Effector memory CD8-positive, alpha-beta T cell (primary cell): ENCODE measurements around the gene PIK3C3.
"Not testable (repeated sequence)": the region's sequence is repeated elsewhere in the genome, so short reads cannot be mapped to it uniquely, and the experiment has no call there.

ENCODE experiments used
- ATAC-seq: fragments of 150-1000 bp; cut with Tn5 transposase; replicated peaks from 2 replicates; pipeline ENCODE4 v1.10.0; 2021; ENCODE audit warnings: mild to moderate bottlenecking, moderate library complexity
- DNase-seq, 3 experiments: peaks; one replicate each; pipeline ENCODE4 v3.0.0; 2021
- H3K27ac Mint-ChIP-seq, 2 donors: one replicate each; pipeline ENCODE4 v1.8.0; 2022; ENCODE audit warnings: mild to moderate bottlenecking in 2 of 2, mixed read lengths in 2 of 2, moderate library complexity in 2 of 2
- H3K27me3 Mint-ChIP-seq, 2 donors: one replicate each; pipeline ENCODE4 v1.8.0; 2022; ENCODE audit warnings: mixed read lengths in 2 of 2
- H3K36me3 Mint-ChIP-seq: one replicate; pipeline ENCODE4 v1.8.0; 2022; ENCODE audit warnings: mild to moderate bottlenecking, moderate library complexity, mixed read lengths; ENCODE audit not compliant: insufficient read depth
- H3K4me1 Mint-ChIP-seq, 2 donors: one replicate each; pipeline ENCODE4 v1.8.0; 2022; ENCODE audit warnings: low read depth in 2 of 2, mixed read lengths in 2 of 2
- H3K4me3 Mint-ChIP-seq, 2 donors: one replicate each; pipeline ENCODE4 v1.8.0; 2022; ENCODE audit warnings: mild to moderate bottlenecking in 2 of 2, mixed read lengths in 2 of 2, moderate library complexity in 2 of 2
- H3K9me3 Mint-ChIP-seq, 2 donors: one replicate each; pipeline ENCODE4 v1.8.0; 2022; ENCODE audit warnings: mixed read lengths in 2 of 2

The PIK3C3 gene

DNA sequence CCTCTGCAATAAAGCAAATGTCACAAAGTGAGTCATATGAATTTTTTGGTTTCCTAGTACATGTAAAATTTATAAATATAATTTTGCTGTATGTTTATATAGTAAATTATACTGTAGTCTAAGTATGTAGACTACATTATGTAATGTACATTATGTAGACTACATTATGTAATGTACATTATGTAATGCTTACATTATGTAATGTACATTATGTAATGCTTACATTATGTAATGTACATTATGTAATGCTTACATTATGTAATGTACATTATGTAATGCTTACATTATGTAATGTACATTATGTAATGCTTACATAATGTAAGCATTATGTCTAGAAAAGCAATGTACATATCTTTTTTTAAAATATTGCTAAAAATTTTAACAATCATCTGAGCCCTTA, 54.4 kb downstream of the PIK3C3 start:
- not testable (repeated sequence) for H3K27me3 Mint-ChIP-seq

DNA sequence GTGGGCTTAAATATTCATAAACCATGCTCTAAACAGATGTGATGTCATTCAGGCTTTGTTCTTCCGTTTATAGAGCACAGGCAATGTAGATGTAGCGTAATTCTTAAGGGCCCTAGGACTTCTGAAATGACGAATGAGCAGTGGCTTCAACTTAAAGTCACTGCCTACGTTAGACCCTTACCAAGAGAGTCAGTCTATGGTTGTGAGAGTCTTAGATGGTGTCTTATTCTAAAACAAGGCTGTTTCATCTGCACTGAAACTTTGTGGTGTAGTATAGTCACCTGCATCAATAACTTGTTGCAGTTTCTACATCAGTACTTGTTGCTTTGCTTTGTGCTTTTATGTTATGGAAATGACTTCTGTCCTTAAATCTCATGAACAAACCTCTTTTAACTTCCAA, 56.0 kb downstream of the PIK3C3 start:
- Mint-ChIP-seq H3K36me3 (peaks cover 35% of the 10 kb centered on the region), H3K27ac (peak overlapping the region in 1 of 2 donors; percentile 38), H3K9me3 (no peaks in the 10 kb centered on the region), H3K4me3 (no peak overlapping the region), H3K27me3 (no peaks in the 10 kb centered on the region), H3K4me1 (peaks cover 0 to 13% of the 10 kb centered on the region in 2 donors)
- DNase-seq (no peak), ATAC-seq (no peak)

More for the DNA sequence above, 54.4 kb downstream of the PIK3C3 start:
- not testable (repeated sequence) for ATAC-seq, DNase-seq, H3K27ac Mint-ChIP-seq, H3K4me3 Mint-ChIP-seq, H3K9me3 Mint-ChIP-seq
- peaks cover 0 to 13% of the 10 kb centered on the region in 2 donors for H3K4me1 Mint-ChIP-seq
- H3K36me3 Mint-ChIP-seq, result peaks cover 24% of the 10 kb centered on the region

DNA sequence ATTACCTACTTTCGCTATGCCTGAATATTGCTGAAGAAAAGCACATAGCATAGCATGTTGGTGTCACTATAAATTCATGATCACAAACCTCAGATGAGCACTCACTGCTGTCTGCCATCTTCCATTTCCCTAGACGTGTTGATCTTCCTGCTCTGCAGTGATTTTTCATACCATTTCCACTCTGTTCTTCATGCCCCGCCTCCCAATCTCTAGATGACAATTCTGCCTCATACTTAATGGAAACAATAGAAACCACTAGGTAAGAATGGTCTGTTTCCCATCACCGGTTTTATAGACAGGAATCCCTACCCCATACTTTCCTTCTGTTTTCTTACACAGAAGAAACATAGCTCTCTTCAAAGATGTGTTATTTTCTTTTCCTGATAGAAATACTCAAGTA, 63.8 kb downstream of the PIK3C3 start:
- ATAC-seq (no peak), DNase-seq (no peak)

DNA sequence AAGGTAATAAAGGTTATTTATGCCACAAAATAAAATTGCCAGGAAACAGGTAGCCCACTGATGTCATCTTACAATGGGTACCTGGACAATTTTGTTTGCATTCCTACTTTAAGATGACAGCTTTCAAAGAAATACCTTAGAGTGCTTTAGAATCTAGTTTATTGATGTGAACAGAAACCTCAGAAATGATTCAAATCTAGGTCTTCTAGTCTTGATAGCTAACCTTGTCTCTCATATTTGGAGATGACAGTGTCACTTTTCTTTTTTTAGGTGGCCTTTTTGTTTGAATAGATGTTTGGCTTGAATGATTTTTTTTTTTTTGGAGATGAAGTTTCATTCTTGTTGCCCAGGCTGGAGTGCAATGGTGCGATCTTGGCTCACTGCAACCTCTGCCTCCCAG, 69.1 kb downstream of the PIK3C3 start:
- peak; percentile 19 for ATAC-seq
- H3K9me3 Mint-ChIP-seq, result no peaks in the 10 kb centered on the region
- H3K27me3 Mint-ChIP-seq, result no peaks in the 10 kb centered on the region
- peaks cover 29% of the 10 kb centered on the region for H3K36me3 Mint-ChIP-seq
- H3K27ac Mint-ChIP-seq, result peak overlapping the region; percentile 70 to 76
- DNase-seq, result no peak
- H3K4me3 Mint-ChIP-seq, result peak overlapping the region; percentile 9 to 31
- peaks cover 7 to 25% of the 10 kb centered on the region in 2 donors for H3K4me1 Mint-ChIP-seq

More for the DNA sequence above, 63.8 kb downstream of the PIK3C3 start:
- Mint-ChIP-seq H3K27ac (no peak overlapping the region), H3K4me3 (no peak overlapping the region), H3K4me1 (peaks cover 0 to 12% of the 10 kb centered on the region in 2 donors), H3K9me3 (no peaks in the 10 kb centered on the region), H3K36me3 (peaks cover 31% of the 10 kb centered on the region), H3K27me3 (no peaks in the 10 kb centered on the region)

DNA sequence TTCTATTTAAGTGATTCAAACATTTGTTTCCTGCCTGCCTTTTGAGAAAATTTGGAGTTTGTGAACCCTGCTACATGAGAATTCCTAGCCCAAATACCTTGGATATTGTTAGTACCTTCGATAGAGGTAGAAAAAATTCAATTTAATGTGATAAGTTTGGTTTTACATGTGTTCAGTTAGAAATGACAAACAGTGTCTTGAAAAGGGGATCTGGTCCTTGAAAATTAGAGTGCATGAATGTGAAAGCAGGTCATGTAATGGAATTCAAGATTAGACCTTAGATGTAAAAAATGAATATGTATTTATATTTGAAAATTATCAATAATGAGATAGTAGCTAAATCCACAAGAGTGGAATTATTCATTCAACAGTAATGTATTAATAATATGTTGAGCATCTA, 70.5 kb downstream of the PIK3C3 start:
- ATAC-seq, result no peak
- DNase-seq, result no peak
- H3K4me1 Mint-ChIP-seq, result peaks cover 9 to 25% of the 10 kb centered on the region in 2 donors
- H3K4me3 Mint-ChIP-seq, result no peak overlapping the region
- H3K27me3 Mint-ChIP-seq, result no peaks in the 10 kb centered on the region
- H3K36me3 Mint-ChIP-seq, result peaks cover 39% of the 10 kb centered on the region
- H3K9me3 Mint-ChIP-seq, result no peaks in the 10 kb centered on the region
- peak overlapping the region; percentile 70 to 76 for H3K27ac Mint-ChIP-seq

DNA sequence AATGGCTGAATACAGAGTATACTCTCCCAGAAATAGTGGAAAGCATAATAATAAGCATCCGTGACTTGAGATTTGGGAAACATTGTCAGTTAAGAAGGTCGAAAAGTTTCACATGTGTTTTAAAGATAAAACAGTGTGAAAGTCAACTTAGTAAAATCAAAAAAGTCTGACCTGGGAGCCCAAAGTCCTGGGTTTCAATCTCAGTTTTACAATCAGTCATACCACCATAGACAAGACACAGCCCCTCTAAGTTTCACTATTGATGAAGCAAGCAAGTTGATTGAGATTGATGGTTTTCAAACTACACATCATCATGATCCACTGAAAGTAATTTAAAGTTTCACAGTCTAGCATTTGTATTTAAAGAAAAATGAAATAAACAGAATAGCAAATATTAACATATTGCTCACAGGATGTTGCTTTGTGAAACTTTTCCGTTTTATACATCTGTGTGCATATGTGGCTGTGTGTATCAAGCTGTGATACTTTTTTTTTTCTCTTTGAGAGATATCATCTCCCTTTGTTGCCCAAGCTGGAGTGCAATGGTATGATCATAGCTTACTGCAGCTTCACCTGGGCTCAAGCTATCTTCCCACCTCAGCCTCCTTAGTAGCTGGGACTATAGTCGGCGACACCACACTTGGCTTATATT, 71.1 kb downstream of the PIK3C3 start:
- Mint-ChIP-seq H3K27ac (peak overlapping the region in 1 of 2 donors; percentile 70), H3K4me3 (peak overlapping the region in 1 of 2 donors; percentile 3), H3K27me3 (no peaks in the 10 kb centered on the region), H3K4me1 (peaks cover 9 to 25% of the 10 kb centered on the region in 2 donors), H3K36me3 (peaks cover 36% of the 10 kb centered on the region), H3K9me3 (no peaks in the 10 kb centered on the region)
- DNase-seq (no peak), ATAC-seq (peak; percentile 21)

DNA sequence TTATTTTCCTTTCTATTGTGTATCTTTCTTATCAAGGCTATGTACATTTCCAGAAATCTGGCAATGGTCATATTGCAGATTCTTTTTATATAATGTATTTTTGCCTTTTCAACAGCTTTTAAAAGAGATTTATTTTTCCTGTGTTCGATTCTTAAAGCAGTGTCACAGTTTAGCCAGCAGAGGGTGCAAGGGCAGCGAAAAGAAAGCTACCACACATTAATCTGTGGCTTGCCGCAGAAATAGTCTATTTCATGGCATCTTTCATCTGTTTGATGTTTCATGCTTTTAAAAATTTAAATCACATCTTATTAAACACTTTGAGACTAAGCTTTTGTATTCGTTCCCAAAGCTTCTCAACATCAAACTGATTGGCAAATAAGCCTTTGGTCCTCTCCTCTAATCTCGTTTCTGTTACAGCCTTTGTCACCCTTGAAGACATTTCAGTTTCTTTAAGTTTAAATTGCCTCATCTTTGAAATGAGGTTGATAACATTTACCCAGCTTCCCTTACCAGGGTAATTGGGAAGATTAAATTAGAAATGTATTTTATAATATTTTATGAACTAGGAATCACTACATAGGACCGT, 73.3 kb downstream of the PIK3C3 start:
- H3K9me3 Mint-ChIP-seq, result no peaks in the 10 kb centered on the region
- no peaks in the 10 kb centered on the region for H3K27me3 Mint-ChIP-seq
- H3K4me3 Mint-ChIP-seq, result no peak overlapping the region
- ATAC-seq (peak; percentile 71), DNase-seq (peak; percentile 1 to 23 (median 2))
- peaks cover 40% of the 10 kb centered on the region for H3K36me3 Mint-ChIP-seq
- peaks cover 9 to 22% of the 10 kb centered on the region in 2 donors for H3K4me1 Mint-ChIP-seq
- H3K27ac Mint-ChIP-seq, result no peak overlapping the region

DNA sequence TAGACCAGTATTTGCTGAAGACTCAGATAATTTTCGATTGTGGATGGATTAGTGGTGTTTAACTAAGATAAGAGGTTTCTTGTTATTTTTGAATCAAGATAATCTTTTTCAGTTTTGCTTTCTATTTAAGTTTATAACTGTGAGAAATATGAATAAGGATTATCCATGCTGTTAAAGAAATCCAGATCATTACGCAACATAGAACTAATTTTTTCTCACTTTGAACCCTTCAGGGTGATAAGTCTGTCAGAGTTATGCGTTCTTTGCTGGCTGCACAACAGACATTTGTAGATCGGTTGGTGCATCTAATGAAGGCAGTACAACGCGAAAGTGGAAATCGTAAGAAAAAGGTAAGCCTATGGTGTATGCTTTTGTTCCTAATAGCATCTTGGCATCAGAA, 74.1 kb downstream of the PIK3C3 start:
- Mint-ChIP-seq H3K27me3 (no peaks in the 10 kb centered on the region), H3K27ac (no peak overlapping the region), H3K9me3 (no peaks in the 10 kb centered on the region), H3K4me1 (peaks cover 9 to 15% of the 10 kb centered on the region in 2 donors), H3K36me3 (peaks cover 46% of the 10 kb centered on the region), H3K4me3 (no peak overlapping the region)
- DNase-seq, result no peak
- ATAC-seq, result no peak

DNA sequence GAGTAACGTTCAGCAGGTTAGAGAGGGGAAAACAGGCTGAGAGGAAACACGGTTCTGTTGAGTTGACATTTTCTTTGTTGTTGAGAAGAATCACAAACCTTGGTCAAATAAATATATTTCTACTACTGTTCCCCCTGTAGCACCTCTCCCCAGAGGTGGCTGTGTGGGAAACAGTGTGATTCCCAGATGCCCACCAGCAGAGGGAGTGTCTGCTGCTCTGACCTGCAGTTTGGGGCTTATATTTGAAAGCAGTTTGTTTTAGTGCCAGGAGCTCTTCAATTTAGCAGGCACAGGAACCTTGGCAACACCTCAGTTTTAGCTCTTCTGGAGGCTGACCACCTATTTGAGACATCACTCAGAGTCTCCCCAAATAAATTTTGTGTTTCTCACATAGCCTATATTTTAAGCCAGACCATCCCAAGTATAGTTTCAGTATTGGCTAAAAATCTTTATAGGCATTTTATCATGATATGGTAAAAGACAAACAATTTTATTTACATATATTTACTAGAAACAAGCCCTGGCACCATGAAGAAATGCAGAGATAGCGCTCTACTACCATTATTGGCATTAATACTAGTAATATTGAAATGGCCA, 75.7 kb downstream of the PIK3C3 start:
- ATAC-seq, result no peak
- Mint-ChIP-seq H3K27me3 (no peaks in the 10 kb centered on the region), H3K4me1 (peaks cover 2 to 11% of the 10 kb centered on the region in 2 donors), H3K9me3 (no peaks in the 10 kb centered on the region), H3K4me3 (no peak overlapping the region), H3K36me3 (peaks cover 50% of the 10 kb centered on the region), H3K27ac (peak overlapping the region in 1 of 2 donors; percentile 59)
- no peak for DNase-seq

DNA sequence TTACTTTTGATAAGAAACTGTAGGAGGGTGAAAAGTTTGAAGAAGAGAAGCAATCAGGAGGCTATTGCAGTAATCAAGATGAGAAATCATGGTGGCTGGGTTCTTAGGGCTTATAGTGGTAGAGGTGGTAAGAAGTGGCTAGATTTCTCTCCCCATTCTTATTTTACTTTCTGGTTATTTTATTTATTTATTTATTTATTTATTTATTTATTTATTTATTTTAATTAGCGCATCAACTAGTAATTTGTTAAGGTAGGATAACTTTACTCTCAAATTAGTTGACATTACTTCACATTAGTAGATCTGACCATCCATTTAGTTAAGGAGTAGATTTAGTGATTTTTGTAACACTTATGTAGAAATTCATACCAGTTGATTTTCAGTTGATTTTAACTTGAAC, 77.4 kb downstream of the PIK3C3 start:
- DNase-seq (no peak), ATAC-seq (no peak)
- Mint-ChIP-seq H3K36me3 (peaks cover 61% of the 10 kb centered on the region), H3K27ac (no peak overlapping the region), H3K9me3 (no peaks in the 10 kb centered on the region), H3K4me1 (peaks cover 0 to 2% of the 10 kb centered on the region in 2 donors), H3K27me3 (no peaks in the 10 kb centered on the region), H3K4me3 (no peak overlapping the region)

DNA sequence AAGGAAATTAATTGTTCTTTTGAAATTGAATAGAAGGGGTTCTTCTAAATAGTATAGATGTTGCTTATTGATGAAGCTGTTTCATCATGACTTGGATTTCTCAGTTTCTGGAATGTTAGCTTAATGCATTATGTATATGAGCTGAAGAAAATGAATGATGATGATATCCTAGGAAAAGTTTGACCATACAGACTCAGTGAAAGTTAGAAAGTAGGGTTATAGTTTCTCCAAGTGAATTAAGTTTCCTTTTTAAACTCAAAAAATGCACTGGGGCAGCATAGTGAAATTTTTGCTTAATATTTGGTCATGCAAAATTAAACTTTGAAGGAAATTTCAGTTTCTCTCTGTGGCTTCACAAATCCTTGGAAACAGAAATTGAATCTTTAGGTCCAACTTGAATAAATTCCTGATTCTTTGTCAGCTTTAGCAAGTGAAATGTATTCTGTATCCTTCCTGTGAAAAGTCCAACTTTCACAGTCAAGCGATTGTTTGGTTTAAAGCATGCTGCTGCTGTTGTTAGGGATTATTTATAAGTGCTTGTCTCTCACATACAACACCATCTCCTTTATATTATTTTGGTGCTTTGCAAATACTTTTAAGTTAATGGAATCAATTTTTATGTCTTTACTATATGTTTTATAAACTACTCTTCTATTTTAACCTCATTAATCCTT, 78.2 kb downstream of the PIK3C3 start:
- DNase-seq, result no peak
- H3K27me3 Mint-ChIP-seq, result no peaks in the 10 kb centered on the region
- no peaks in the 10 kb centered on the region for H3K9me3 Mint-ChIP-seq
- H3K27ac Mint-ChIP-seq, result no peak overlapping the region
- peaks cover 0 to 2% of the 10 kb centered on the region in 2 donors for H3K4me1 Mint-ChIP-seq
- no peak overlapping the region for H3K4me3 Mint-ChIP-seq
- H3K36me3 Mint-ChIP-seq, result peaks cover 68% of the 10 kb centered on the region
- no peak for ATAC-seq

DNA sequence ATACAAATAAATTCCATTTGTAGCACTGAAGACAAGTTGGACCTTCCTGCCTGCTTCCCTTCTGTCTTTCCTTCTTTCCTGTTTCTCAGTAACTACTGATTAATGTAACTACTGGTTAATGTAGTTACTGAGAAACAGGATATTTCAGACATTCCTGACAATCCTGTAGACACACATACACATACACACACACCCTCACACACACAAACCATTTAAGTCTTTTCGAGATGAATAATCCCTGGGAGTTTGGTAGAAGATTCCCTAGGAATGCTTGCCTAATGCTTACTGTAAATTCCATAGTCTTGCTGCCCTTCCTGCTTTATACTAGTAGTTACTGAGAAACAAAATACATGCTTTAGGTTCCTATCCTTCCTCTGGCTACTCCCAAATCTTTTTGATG, 83.9 kb downstream of the PIK3C3 start:
- H3K27me3 Mint-ChIP-seq, result no peaks in the 10 kb centered on the region
- H3K27ac Mint-ChIP-seq, result peak overlapping the region in 1 of 2 donors; percentile 25
- no peak for DNase-seq
- no peak overlapping the region for H3K4me3 Mint-ChIP-seq
- H3K4me1 Mint-ChIP-seq, result peaks cover 7 to 10% of the 10 kb centered on the region in 2 donors
- H3K9me3 Mint-ChIP-seq, result no peaks in the 10 kb centered on the region
- no peak for ATAC-seq
- H3K36me3 Mint-ChIP-seq, result peaks cover 81% of the 10 kb centered on the region

DNA sequence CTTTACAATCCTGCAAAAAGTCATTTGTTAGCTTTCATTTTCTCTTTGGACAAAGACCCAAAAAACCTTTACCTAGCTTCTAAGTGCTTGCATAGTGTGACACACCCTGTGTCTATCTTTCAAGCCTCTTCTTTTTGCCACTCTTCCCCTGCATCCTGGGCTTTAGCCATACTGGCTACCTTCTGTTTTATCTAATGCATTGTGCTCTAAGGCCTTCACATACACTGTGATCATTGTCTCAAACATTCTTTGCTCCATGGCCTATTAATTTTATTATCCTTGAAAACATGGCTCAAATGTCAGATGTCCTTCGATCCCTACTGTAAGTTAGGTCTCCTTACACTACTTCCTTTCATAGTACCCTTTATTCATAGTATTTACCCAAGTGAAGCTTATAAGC, 84.4 kb downstream of the PIK3C3 start:
- ATAC-seq (no peak), DNase-seq (no peak)
- Mint-ChIP-seq H3K4me1 (peaks cover 7 to 10% of the 10 kb centered on the region in 2 donors), H3K27me3 (no peaks in the 10 kb centered on the region), H3K9me3 (no peaks in the 10 kb centered on the region), H3K27ac (peak overlapping the region in 1 of 2 donors; percentile 25), H3K36me3 (peaks cover 81% of the 10 kb centered on the region), H3K4me3 (no peak overlapping the region)
